ENCODE data around the gene PIM1. TPM values are rescaled to one million over a fixed set of nuclear protein-coding genes. Genes with fewer than 3 reads are reported as not detected.

Gene PIM1
- total RNA-seq, 2 experiments from 2014 or later: 24.7 to 31.4 TPM

GRCh38 chr6:37168163-37168758 lies 1.7 kb upstream of the PIM1 start:
- intact Hi-C loops (cut with micrococcal nuclease; ENCODE audit: unreplicated experiment): no loop called here
- POLR2A ChIA-PET: interaction anchor here (0.6 to 3.6 kb wide), 4 partner anchors 12 to 109 kb away, joined by 3 to 12 read pairs (median 3); no protein-coding TSS in a partner anchor
- H3K9me2 ChIP-seq (ENCODE audit: insufficient read depth, low read length): no peaks in the 10 kb centered on the region
- peaks cover 23% of the 10 kb centered on the region for H3K36me3 ChIP-seq (ENCODE audit: insufficient read depth, low read length)
- peak overlapping the region; percentile 77 for H3K4me2 ChIP-seq (ENCODE audit: low read length)
- no peak for TF ChIP-seq EZH2phosphoT487 (IDR thresholded peaks at IDR 0.05; ENCODE audit: borderline replicate concordance, low read depth, low read length)
- TF ChIP-seq, protein P1, sequence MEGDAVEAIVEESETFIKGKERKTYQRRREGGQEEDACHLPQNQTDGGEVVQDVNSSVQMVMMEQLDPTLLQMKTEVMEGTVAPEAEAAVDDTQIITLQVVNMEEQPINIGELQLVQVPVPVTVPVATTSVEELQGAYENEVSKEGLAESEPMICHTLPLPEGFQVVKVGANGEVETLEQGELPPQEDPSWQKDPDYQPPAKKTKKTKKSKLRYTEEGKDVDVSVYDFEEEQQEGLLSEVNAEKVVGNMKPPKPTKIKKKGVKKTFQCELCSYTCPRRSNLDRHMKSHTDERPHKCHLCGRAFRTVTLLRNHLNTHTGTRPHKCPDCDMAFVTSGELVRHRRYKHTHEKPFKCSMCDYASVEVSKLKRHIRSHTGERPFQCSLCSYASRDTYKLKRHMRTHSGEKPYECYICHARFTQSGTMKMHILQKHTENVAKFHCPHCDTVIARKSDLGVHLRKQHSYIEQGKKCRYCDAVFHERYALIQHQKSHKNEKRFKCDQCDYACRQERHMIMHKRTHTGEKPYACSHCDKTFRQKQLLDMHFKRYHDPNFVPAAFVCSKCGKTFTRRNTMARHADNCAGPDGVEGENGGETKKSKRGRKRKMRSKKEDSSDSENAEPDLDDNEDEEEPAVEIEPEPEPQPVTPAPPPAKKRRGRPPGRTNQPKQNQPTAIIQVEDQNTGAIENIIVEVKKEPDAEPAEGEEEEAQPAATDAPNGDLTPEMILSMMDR (conservative IDR thresholded peaks at IDR 0.05; ENCODE audit: low read length): no peak
- no peak overlapping the region for H3K27ac ChIP-seq (ENCODE audit: low read depth, low read length, poor library complexity, severe bottlenecking)
- CTCF ChIA-PET (ENCODE audit: unreplicated experiment): no interaction called here
- BruUV-seq (replicated peaks): TSS peak; percentile 79
- peaks cover 10% of the 10 kb centered on the region for H4K20me1 ChIP-seq (ENCODE audit: insufficient read depth, low read length)
- peaks cover 20% of the 10 kb centered on the region; the same call in 1 of the 2 replicates for H3K79me2 ChIP-seq (ENCODE audit: insufficient read depth, low read depth, low read length)
- peak overlapping the region; percentile 83; the same call in 1 of the 2 replicates for H2AFZ ChIP-seq (ENCODE audit: low read length)
- peak overlapping the region; percentile 76 for H3K4me3 ChIP-seq (ENCODE audit: low read depth, low read length, poor library complexity, severe bottlenecking)
- peaks cover 22% of the 10 kb centered on the region for H3K4me1 ChIP-seq (ENCODE audit: insufficient read depth, low read length, poor library complexity, severe bottlenecking)
- DNase-seq (ENCODE audit: low spot score): no peak
- H3K9me3 ChIP-seq (ENCODE audit: low read length): no peaks in the 10 kb centered on the region

GRCh38 chr6:37168811-37169495 lies 999 bp upstream of the PIM1 start:
- peaks cover 13% of the 10 kb centered on the region for H4K20me1 ChIP-seq (ENCODE audit: insufficient read depth, low read length)
- ChIA-PET CTCF (ENCODE audit: unreplicated experiment) (no interaction called here), POLR2A (interaction anchor here (0.5 to 4.8 kb wide), 8 partner anchors 12 to 177 kb away, joined by 3 to 40 read pairs (median 3); no protein-coding TSS in a partner anchor)
- peak overlapping the region; percentile 71 for H3K27ac ChIP-seq (ENCODE audit: low read depth, low read length, poor library complexity, severe bottlenecking)
- peaks cover 30% of the 10 kb centered on the region for H3K36me3 ChIP-seq (ENCODE audit: insufficient read depth, low read length)
- H3K4me1 ChIP-seq (ENCODE audit: insufficient read depth, low read length, poor library complexity, severe bottlenecking): peaks cover 19% of the 10 kb centered on the region
- intact Hi-C loops (cut with micrococcal nuclease; ENCODE audit: unreplicated experiment): no loop called here
- peaks cover 20% of the 10 kb centered on the region; the same call in 1 of the 2 replicates for H3K79me2 ChIP-seq (ENCODE audit: insufficient read depth, low read depth, low read length)
- TF ChIP-seq EZH2phosphoT487 (IDR thresholded peaks at IDR 0.05; ENCODE audit: borderline replicate concordance, low read depth, low read length): no peak
- TF ChIP-seq, protein P1 (conservative IDR thresholded peaks at IDR 0.05; ENCODE audit: low read length): no peak
- H3K9me3 ChIP-seq (ENCODE audit: low read length): no peaks in the 10 kb centered on the region
- no peaks in the 10 kb centered on the region for H3K9me2 ChIP-seq (ENCODE audit: insufficient read depth, low read length)
- H3K4me3 ChIP-seq (ENCODE audit: low read depth, low read length, poor library complexity, severe bottlenecking): peak overlapping the region; percentile 76
- peak; percentile 54 for DNase-seq (ENCODE audit: low spot score)
- peak overlapping the region; percentile 83 for H2AFZ ChIP-seq (ENCODE audit: low read length)
- BruUV-seq (replicated peaks): no TSS peak
- H3K4me2 ChIP-seq (ENCODE audit: low read length): peak overlapping the region; percentile 77
